ENCODE measurements around the gene UACA.
"Not testable (repeated sequence)": the region's sequence is repeated elsewhere in the genome, so short reads cannot be mapped to it uniquely, and the experiment has no call there.

The UACA gene

GRCh38 chr15:70753101-70753829 is 10.1 kb downstream of the UACA start:
- no peak for DNase-seq

- no peak for DNase-seq
Measured at GRCh38 chr15:70752193-70752635, 11.1 kb downstream of the UACA start.

- DNase-seq = no peak
Measured at GRCh38 chr15:70750203-70750869, 13.0 kb downstream of the UACA start.

GRCh38 chr15:70748281-70748747 is 15.0 kb downstream of the UACA start:
- DNase-seq = peak; percentile 62

- DNase-seq = not testable (repeated sequence)
Measured at GRCh38 chr15:70746598-70746997, 16.8 kb downstream of the UACA start.

- no peak for DNase-seq
Measured at GRCh38 chr15:70742928-70743327, 20.4 kb downstream of the UACA start.

GRCh38 chr15:70741677-70742293 is 21.6 kb downstream of the UACA start:
- no peak for DNase-seq

GRCh38 chr15:70741107-70741531 is 22.2 kb downstream of the UACA start:
- DNase-seq = no peak

- DNase-seq = not testable (repeated sequence)
Measured at GRCh38 chr15:70735040-70735439, 28.3 kb downstream of the UACA start.

- no peak for DNase-seq
Measured at GRCh38 chr15:70729164-70729563, 34.2 kb downstream of the UACA start.

GRCh38 chr15:70726753-70727152 is 36.6 kb downstream of the UACA start:
- no peak for DNase-seq

GRCh38 chr15:70723927-70724326 is 39.4 kb downstream of the UACA start:
- no peak for DNase-seq

- DNase-seq = no peak
Measured at GRCh38 chr15:70723122-70723422, 40.3 kb downstream of the UACA start.

- DNase-seq = peak; percentile 27
Measured at GRCh38 chr15:70722266-70723121, 40.9 kb downstream of the UACA start.

- DNase-seq = no peak
Measured at GRCh38 chr15:70720228-70721016, 42.9 kb downstream of the UACA start.

- DNase-seq = no peak
Measured at GRCh38 chr15:70717237-70717793, 46.0 kb downstream of the UACA start.

GRCh38 chr15:70715840-70716485 is 47.4 kb downstream of the UACA start:
- no peak for DNase-seq

- DNase-seq = no peak
Measured at GRCh38 chr15:70714565-70714964, 48.8 kb downstream of the UACA start.

- DNase-seq = no peak
Measured at GRCh38 chr15:70714015-70714414, 49.3 kb downstream of the UACA start.

GRCh38 chr15:70712271-70712670 is 51.1 kb downstream of the UACA start:
- DNase-seq = no peak

GRCh38 chr15:70710714-70711113 is 52.6 kb downstream of the UACA start:
- DNase-seq = no peak

Measured in NCI-H526 treated with DMSO at 0.1 percent for 48 hours (cell line).